ENCODE results near the gene ANKFY1.

- TF ChIP-seq CTCF (IDR thresholded peaks at IDR 0.05): no peak
- no peak for TF ChIP-seq POLR2A (IDR thresholded peaks at IDR 0.05)
- no peak for TF ChIP-seq POLR2AphosphoS5 (IDR thresholded peaks at IDR 0.05)
Measured at GRCh38 chr17:4124999-4125398, 138.8 kb downstream of the ANKFY1 start.
